IMR-90 (cell line): ENCODE measurements around the gene SLC35G1. TPM values are rescaled to one million over a fixed set of nuclear protein-coding genes. Genes with fewer than 3 reads are reported as not detected.

Source experiments
- ATAC-seq: fragments of 200-7000 bp; cut with Tn5 transposase; 2 replicates; pipeline ENCODE4 v1.9.1; 2020; ENCODE audit warnings: low read depth, mild to moderate bottlenecking, moderate library complexity
- BruUV-seq: library from RNA; stranded (reverse); fragments of 400-500 nt; replicated peaks from 2 replicates; lab custom pipeline; 2021; lab: Mats Ljungman, UMichigan
- CTCF ChIA-PET: fragments of 300-600 bp; formaldehyde crosslinking; extraction: SDS; loops from one replicate; lab custom pipeline; 2021; ENCODE audit warnings: antibody characterized with exemption; lab: Yijun Ruan, JAX
- POLR2A ChIA-PET: fragments of 300-600 bp; sonication (Branson Sonifier 250); formaldehyde crosslinking; loops from one replicate; lab custom pipeline; 2022; ENCODE audit warnings: antibody characterized with exemption; ENCODE audit not compliant: unreplicated experiment; lab: Charles Lee
- DNase-seq: peaks from one replicate; pipeline ENCODE4 v3.0.0; 2013
- H2AFZ ChIP-seq: replicated peaks from 2 replicates; pipeline ENCODE3; 2013; ENCODE audit warnings: low read length, mild to moderate bottlenecking; ENCODE audit not compliant: poor library complexity
- H2AK5ac ChIP-seq: 2 replicates; pipeline ENCODE4 v1.6.1; 2013; ENCODE audit warnings: low read depth, low read length, inconsistent platforms
- H2AK9ac ChIP-seq: replicated peaks from 2 replicates; pipeline ENCODE3; 2013; ENCODE audit warnings: mild to moderate bottlenecking, low read depth, low read length, moderate library complexity; ENCODE audit not compliant: poor library complexity
- H2BK120ac ChIP-seq: 2 replicates; pipeline ENCODE4 v1.6.1; 2013; ENCODE audit warnings: low read depth, low read length, inconsistent platforms
- H2BK15ac ChIP-seq: 3 replicates; pipeline ENCODE4 v1.6.1; 2013; ENCODE audit warnings: low read depth, low read length, inconsistent platforms
- H2BK20ac ChIP-seq: 2 replicates; pipeline ENCODE4 v1.6.1; 2013; ENCODE audit warnings: low read depth, mild to moderate bottlenecking, inconsistent platforms, low read length, moderate library complexity
- H2BK5ac ChIP-seq: 2 replicates; pipeline ENCODE4 v1.6.1; 2013; ENCODE audit warnings: mild to moderate bottlenecking, low read depth, low read length, inconsistent platforms; ENCODE audit not compliant: poor library complexity, severe bottlenecking
- H3K14ac ChIP-seq: replicated peaks from 2 replicates; pipeline ENCODE4 v1.6.1; 2013; ENCODE audit warnings: low read depth, low read length, inconsistent platforms
- H3K18ac ChIP-seq: 2 replicates; pipeline ENCODE4 v1.6.1; 2013; ENCODE audit warnings: low read depth, low read length, control low read depth
- H3K23ac ChIP-seq: 2 replicates; pipeline ENCODE4 v1.6.1; 2013; ENCODE audit warnings: low read depth, low read length, inconsistent platforms
- H3K27ac ChIP-seq: 2 replicates; pipeline ENCODE4 v1.5.1; 2013; ENCODE audit warnings: mild to moderate bottlenecking, control low read depth, low read length; ENCODE audit not compliant: insufficient read depth
- H3K27me3 ChIP-seq: 2 replicates; pipeline ENCODE4 v1.6.1; 2013; ENCODE audit warnings: low read length; ENCODE audit not compliant: control insufficient read depth, insufficient read depth
- H3K36me3 ChIP-seq: 2 replicates; pipeline ENCODE4 v1.6.1; 2013; ENCODE audit warnings: low read length, mixed read lengths; ENCODE audit not compliant: control insufficient read depth, insufficient read depth
- H3K4ac ChIP-seq: 2 replicates; pipeline ENCODE4 v1.6.1; 2013; ENCODE audit warnings: low read depth, low read length, inconsistent platforms
- H3K4me1 ChIP-seq: 2 replicates; pipeline ENCODE4 v1.6.1; 2013; ENCODE audit warnings: low read length, mixed read lengths; ENCODE audit not compliant: control insufficient read depth, insufficient read depth
- H3K4me2 ChIP-seq: 2 replicates; pipeline ENCODE4 v1.6.1; 2013; ENCODE audit warnings: low read depth, mild to moderate bottlenecking, control low read depth, low read length, moderate library complexity
- H3K4me3 ChIP-seq: 2 replicates; pipeline ENCODE4 v1.5.1; 2013; ENCODE audit warnings: low read depth, mild to moderate bottlenecking, control low read depth, low read length, moderate library complexity; ENCODE audit not compliant: insufficient read depth
- H3K56ac ChIP-seq: 2 replicates; pipeline ENCODE4 v1.6.1; 2013; ENCODE audit warnings: low read length, inconsistent platforms; ENCODE audit not compliant: insufficient read depth; ENCODE audit errors: extremely low read depth
- H3K79me1 ChIP-seq, 2 experiments: 2 replicates each; pipeline ENCODE4 v1.6.1; 2013; ENCODE audit warnings: low read length in 2 of 2, inconsistent platforms in 1 of 2, low read depth in 1 of 2
- H3K9ac ChIP-seq: 2 replicates; pipeline ENCODE4 v1.6.1; 2013; ENCODE audit warnings: low read depth, low read length, control low read depth
- H3K9me1 ChIP-seq: 2 replicates; pipeline ENCODE4 v1.6.1; 2013; ENCODE audit warnings: low read length, inconsistent platforms; ENCODE audit not compliant: insufficient read depth
- H3K9me3 ChIP-seq: 2 replicates; pipeline ENCODE4 v1.6.1; 2013; ENCODE audit warnings: low read length; ENCODE audit not compliant: control insufficient read depth, insufficient read depth
- H4K20me1 ChIP-seq: 2 replicates; pipeline ENCODE4 v1.6.1; 2013; ENCODE audit warnings: low read length, inconsistent platforms; ENCODE audit not compliant: insufficient read depth
- H4K5ac ChIP-seq: 2 replicates; pipeline ENCODE4 v1.6.1; 2013; ENCODE audit warnings: mild to moderate bottlenecking, low read depth, low read length, control low read depth
- H4K8ac ChIP-seq, 2 experiments: 2 replicates each; pipeline ENCODE4 v1.6.1; 2013; ENCODE audit warnings: low read depth in 2 of 2, low read length in 2 of 2, control low read depth in 1 of 2, inconsistent platforms in 1 of 2
- H4K91ac ChIP-seq: 2 replicates; pipeline ENCODE4 v1.6.1; 2013; ENCODE audit warnings: low read depth, low read length, inconsistent platforms; ENCODE audit not compliant: insufficient read depth
- BHLHE40 ChIP-seq: fragments of 150-350 bp; IDR thresholded peaks from 2 replicates; pipeline ENCODE4 v1.6.1; 2016; ENCODE audit warnings: mild to moderate bottlenecking, low read depth, low read length
- MAFK ChIP-seq: IDR thresholded peaks from 2 replicates; pipeline ENCODE4 v1.6.1; 2012; ENCODE audit warnings: low read depth, low read length, improper control_type of control experiment
- MAZ ChIP-seq: IDR thresholded peaks from 2 replicates; pipeline ENCODE4 v1.6.1; 2012; ENCODE audit warnings: low read depth, mild to moderate bottlenecking, low read length, improper control_type of control experiment, moderate library complexity, borderline replicate concordance
- MXI1 ChIP-seq: IDR thresholded peaks from 2 replicates; pipeline ENCODE4 v1.6.1; 2012; ENCODE audit warnings: low read depth, mild to moderate bottlenecking, low read length, moderate library complexity, borderline replicate concordance
- NFE2L2 ChIP-seq: fragments of 150-350 bp; IDR thresholded peaks from 2 replicates; pipeline ENCODE4 v1.6.1; 2016; ENCODE audit warnings: low read depth, mild to moderate bottlenecking, low read length
- RCOR1 ChIP-seq: IDR thresholded peaks from 2 replicates; pipeline ENCODE4 v1.6.1; 2012; ENCODE audit warnings: mild to moderate bottlenecking, low read length, improper control_type of control experiment; ENCODE audit not compliant: insufficient replicate concordance
- RFX5 ChIP-seq: IDR thresholded peaks from 2 replicates; pipeline ENCODE4 v1.8.0; 2012; ENCODE audit warnings: low read depth, mild to moderate bottlenecking, low read length, moderate library complexity
- SMC3 ChIP-seq: fragments of 150-350 bp; IDR thresholded peaks from 2 replicates; pipeline ENCODE4 v1.6.1; 2016; ENCODE audit warnings: low read depth, mild to moderate bottlenecking, antibody characterized with exemption, low read length, moderate library complexity
- WGBS, 2 experiments: methylation state at CpG; one replicate each; pipeline versions ENCODE4 v1.1.5 to v1.1.7; 2013; ENCODE audit warnings: missing lambda C conversion rate in 2 of 2; ENCODE audit not compliant: insufficient read length in 1 of 2; ENCODE audit errors: extremely low coverage in 2 of 2; 5-methylcytosine and 5-hydroxymethylcytosine counted together
- dilution Hi-C: fragments of 300-500 bp; cut with HindIII; formaldehyde crosslinking; loops from one replicate; pipeline ENCODE4 v1.14.3; 2018; ENCODE audit warnings: low sequenced_read_pairs; ENCODE audit not compliant: unreplicated experiment
- in situ Hi-C: fragments of 300-500 bp; cut with MboI; formaldehyde crosslinking; loops from 3 replicates; pipeline ENCODE4 v1.14.3; 2019; ENCODE audit warnings: low sequenced_read_pairs, inconsistent platforms, mixed read lengths
- intact Hi-C: fragments of 100-400 bp; cut with micrococcal nuclease; formaldehyde crosslinking; loops from 2 replicates; pipeline ENCODE4 v1.10.0; 2022
- polyA plus RNA-seq, 3 experiments: library from polyadenylated mRNA; depleted of rRNA; stranded (reverse); fragments of >200 nt; gene quantifications; 2 replicates each; pipeline ENCODE4 v1.2.3, GENCODE V29; 2012; ENCODE audit warnings: low replicate concordance in 1 of 3
- total RNA-seq: library from RNA; depleted of rRNA; stranded (reverse); fragments of >200 nt; gene quantifications from 2 replicates; pipeline ENCODE4 v1.2.3, GENCODE V29; 2012
- TF ChIP-seq, protein P1 (sequence below): fragments of 150-350 bp; IDR thresholded peaks from 2 replicates; pipeline ENCODE4 v1.6.1; 2017; ENCODE audit warnings: mild to moderate bottlenecking, antibody characterized with exemption, low read length, low read depth
- TF ChIP-seq, protein P2 (sequence below): conservative IDR thresholded peaks from 2 replicates; pipeline ENCODE4 v1.5.1; 2012; ENCODE audit warnings: mild to moderate bottlenecking, low read depth, low read length, improper control_type of control experiment
- TF ChIP-seq, protein P3 (sequence below): fragments of 150-350 bp; IDR thresholded peaks from 2 replicates; pipeline ENCODE4 v1.6.1; 2016; ENCODE audit warnings: low read depth, mild to moderate bottlenecking, low read length, moderate library complexity, borderline replicate concordance

SLC35G1 gene
- total and polyA plus RNA-seq, 2 of the 4 experiments (the other 2 are of a cell fraction) = 2.7 to 3.7 TPM

DNA sequence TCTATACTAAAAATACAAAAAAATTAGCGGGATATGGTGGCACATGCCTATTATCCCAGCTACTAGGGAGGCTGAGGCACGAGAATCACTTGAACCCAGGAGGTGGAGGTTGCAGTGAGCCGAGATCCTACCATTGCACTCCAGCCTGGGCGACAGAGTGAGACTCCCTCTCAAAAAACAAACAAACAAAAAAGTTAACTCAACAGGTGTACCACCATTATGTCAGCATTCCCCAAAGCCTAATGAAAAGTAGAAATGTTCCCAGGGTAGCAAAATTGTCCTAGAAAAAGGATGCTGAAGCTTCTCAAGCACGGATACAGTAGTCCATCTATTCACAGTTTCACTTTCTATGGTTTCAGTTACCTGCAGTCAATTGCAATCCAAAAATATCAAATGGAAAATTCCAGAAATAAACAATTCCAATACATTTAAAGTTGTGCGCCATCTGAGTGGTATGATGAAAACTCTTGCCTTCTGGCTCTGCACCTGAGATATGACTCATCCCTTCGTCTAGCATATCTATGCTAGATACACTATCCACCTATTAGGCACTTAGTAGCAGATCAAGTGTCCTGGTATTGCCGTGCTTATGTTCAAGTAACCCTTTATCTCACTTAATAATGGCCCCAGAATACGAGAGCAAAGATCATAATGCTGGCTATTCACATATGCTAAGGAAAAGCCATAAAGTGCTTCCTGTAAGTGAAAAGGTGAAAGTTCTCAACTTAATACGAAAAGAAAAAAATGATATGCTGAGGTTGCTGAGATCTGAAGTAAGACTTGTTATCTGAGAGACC, 37.2 kb upstream of the SLC35G1 start:
- Histone ChIP-seq H2BK120ac (no peak overlapping the region), H3K27me3 (peaks cover 9% of the 10 kb centered on the region), H3K9me3 (no peaks in the 10 kb centered on the region), H3K23ac (no peak overlapping the region), H3K9me1 (no peaks in the 10 kb centered on the region), H4K20me1 (no peaks in the 10 kb centered on the region), H3K4ac (no peak overlapping the region), H3K27ac (no peak overlapping the region), H3K9ac (no peak overlapping the region), H3K79me1 (no peaks in the 10 kb centered on the region), H3K14ac (no peak overlapping the region), H2AFZ (no peak overlapping the region), H4K8ac (no peak overlapping the region), H3K18ac (no peak overlapping the region), H3K56ac (no peak overlapping the region), H2AK9ac (no peak overlapping the region), H3K4me2 (no peak overlapping the region), H3K4me3 (no peak overlapping the region), H2BK20ac (no peak overlapping the region), H4K5ac (no peak overlapping the region), H2BK5ac (no peak overlapping the region), H2AK5ac (no peak overlapping the region), H3K4me1 (no peaks in the 10 kb centered on the region), H4K91ac (no peak overlapping the region), H3K36me3 (no peaks in the 10 kb centered on the region), H2BK15ac (no peak overlapping the region)
- dilution Hi-C loops = no loop called here
- intact Hi-C loops = no loop called here
- no TSS peak for BruUV-seq
- no peak for DNase-seq
- no peak for TF ChIP-seq MAFK
- TF ChIP-seq MAZ = no peak
- TF ChIP-seq BHLHE40 = no peak
- no peak for TF ChIP-seq RFX5
- TF ChIP-seq, protein P1, sequence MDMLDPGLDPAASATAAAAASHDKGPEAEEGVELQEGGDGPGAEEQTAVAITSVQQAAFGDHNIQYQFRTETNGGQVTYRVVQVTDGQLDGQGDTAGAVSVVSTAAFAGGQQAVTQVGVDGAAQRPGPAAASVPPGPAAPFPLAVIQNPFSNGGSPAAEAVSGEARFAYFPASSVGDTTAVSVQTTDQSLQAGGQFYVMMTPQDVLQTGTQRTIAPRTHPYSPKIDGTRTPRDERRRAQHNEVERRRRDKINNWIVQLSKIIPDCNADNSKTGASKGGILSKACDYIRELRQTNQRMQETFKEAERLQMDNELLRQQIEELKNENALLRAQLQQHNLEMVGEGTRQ = no peak
- TF ChIP-seq, protein P2, sequence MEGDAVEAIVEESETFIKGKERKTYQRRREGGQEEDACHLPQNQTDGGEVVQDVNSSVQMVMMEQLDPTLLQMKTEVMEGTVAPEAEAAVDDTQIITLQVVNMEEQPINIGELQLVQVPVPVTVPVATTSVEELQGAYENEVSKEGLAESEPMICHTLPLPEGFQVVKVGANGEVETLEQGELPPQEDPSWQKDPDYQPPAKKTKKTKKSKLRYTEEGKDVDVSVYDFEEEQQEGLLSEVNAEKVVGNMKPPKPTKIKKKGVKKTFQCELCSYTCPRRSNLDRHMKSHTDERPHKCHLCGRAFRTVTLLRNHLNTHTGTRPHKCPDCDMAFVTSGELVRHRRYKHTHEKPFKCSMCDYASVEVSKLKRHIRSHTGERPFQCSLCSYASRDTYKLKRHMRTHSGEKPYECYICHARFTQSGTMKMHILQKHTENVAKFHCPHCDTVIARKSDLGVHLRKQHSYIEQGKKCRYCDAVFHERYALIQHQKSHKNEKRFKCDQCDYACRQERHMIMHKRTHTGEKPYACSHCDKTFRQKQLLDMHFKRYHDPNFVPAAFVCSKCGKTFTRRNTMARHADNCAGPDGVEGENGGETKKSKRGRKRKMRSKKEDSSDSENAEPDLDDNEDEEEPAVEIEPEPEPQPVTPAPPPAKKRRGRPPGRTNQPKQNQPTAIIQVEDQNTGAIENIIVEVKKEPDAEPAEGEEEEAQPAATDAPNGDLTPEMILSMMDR = no peak
- TF ChIP-seq MXI1 = no peak
- no peak for TF ChIP-seq RCOR1
- TF ChIP-seq, protein P3, sequence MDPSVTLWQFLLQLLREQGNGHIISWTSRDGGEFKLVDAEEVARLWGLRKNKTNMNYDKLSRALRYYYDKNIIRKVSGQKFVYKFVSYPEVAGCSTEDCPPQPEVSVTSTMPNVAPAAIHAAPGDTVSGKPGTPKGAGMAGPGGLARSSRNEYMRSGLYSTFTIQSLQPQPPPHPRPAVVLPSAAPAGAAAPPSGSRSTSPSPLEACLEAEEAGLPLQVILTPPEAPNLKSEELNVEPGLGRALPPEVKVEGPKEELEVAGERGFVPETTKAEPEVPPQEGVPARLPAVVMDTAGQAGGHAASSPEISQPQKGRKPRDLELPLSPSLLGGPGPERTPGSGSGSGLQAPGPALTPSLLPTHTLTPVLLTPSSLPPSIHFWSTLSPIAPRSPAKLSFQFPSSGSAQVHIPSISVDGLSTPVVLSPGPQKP = no peak
- no peak for TF ChIP-seq SMC3
- no peak for TF ChIP-seq NFE2L2
- WGBS, 2 experiments = no CpG with 5 or more reads among the region's 10 CpGs
- CTCF ChIA-PET = no interaction called here
- POLR2A ChIA-PET = no interaction called here
- ATAC-seq = no peak
- in situ Hi-C loops = no loop called here
